HT1080 (cell line): ENCODE measurements around the gene CCDC88C. TPM values are rescaled to one million over a fixed set of nuclear protein-coding genes. Genes with fewer than 3 reads are reported as not detected.
"Not testable (repeated sequence)": the region's sequence is repeated elsewhere in the genome, so short reads cannot be mapped to it uniquely, and the experiment has no call there.

Experiments
- DNase-seq: peaks from one replicate; pipeline ENCODE4 v3.0.0-alpha.2; 2015; ENCODE audit warnings: low read depth
- polyA plus RNA-seq, 2 experiments: library from polyadenylated mRNA; depleted of rRNA; stranded (reverse); fragments of >200 nt; gene quantifications; 2 replicates each; pipeline ENCODE4 v1.2.3, GENCODE V29; 2015
- total RNA-seq: library from RNA; depleted of rRNA; stranded (reverse); fragments of >200 nt; shearing (Covaris generic); gene quantifications from 2 replicates; pipeline ENCODE4 v1.2.3, GENCODE V29; 2014; rRNA removed

CCDC88C gene, protein sequence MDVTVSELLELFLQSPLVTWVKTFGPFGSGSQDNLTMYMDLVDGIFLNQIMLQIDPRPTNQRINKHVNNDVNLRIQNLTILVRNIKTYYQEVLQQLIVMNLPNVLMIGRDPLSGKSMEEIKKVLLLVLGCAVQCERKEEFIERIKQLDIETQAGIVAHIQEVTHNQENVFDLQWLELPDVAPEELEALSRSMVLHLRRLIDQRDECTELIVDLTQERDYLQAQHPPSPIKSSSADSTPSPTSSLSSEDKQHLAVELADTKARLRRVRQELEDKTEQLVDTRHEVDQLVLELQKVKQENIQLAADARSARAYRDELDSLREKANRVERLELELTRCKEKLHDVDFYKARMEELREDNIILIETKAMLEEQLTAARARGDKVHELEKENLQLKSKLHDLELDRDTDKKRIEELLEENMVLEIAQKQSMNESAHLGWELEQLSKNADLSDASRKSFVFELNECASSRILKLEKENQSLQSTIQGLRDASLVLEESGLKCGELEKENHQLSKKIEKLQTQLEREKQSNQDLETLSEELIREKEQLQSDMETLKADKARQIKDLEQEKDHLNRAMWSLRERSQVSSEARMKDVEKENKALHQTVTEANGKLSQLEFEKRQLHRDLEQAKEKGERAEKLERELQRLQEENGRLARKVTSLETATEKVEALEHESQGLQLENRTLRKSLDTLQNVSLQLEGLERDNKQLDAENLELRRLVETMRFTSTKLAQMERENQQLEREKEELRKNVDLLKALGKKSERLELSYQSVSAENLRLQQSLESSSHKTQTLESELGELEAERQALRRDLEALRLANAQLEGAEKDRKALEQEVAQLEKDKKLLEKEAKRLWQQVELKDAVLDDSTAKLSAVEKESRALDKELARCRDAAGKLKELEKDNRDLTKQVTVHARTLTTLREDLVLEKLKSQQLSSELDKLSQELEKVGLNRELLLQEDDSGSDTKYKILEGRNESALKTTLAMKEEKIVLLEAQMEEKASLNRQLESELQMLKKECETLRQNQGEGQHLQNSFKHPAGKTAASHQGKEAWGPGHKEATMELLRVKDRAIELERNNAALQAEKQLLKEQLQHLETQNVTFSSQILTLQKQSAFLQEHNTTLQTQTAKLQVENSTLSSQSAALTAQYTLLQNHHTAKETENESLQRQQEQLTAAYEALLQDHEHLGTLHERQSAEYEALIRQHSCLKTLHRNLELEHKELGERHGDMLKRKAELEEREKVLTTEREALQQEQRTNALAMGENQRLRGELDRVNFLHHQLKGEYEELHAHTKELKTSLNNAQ (N-terminal part only)
- total RNA-seq = 13.2 and 15.2 TPM in 2 replicates
- 7.8 and 8.4 TPM in 2 replicates for polyA plus RNA-seq (2015; cell fraction: cytosol; rRNA removed)
- polyA plus RNA-seq (2015; cell fraction: nucleus; rRNA removed) = 14.2 and 20.7 TPM in 2 replicates

- DNase-seq = peak; percentile 39
These were observed at the start of gene CCDC88C for GRCh38 chr14:91417120-91417982. TSS of gene CCDC88C (minus strand) at chr14:91417820. CDS start at chr14:91417690, 130 bp downstream.

DNA sequence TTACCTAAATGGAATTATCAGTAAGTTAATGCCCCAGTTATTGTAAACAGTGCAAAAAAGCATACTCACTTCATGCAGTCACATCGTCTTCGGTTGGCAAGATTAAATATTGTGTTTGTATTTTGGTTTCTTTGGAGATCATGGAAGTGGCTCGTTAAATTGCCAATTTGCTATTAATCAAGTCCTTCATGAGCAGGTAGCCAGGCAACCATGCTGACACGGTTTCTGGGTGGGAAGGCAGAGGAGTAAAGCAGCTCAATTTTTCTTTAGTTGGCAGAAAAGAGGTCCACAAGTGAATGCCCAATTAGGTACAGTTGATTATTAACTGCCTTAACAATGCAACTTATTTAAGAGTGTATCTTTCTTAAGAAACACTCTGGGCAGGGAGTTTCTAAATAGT lies 48.6 kb upstream of the CCDC88C start:
- DNase-seq = no peak

- DNase-seq = no peak
These were observed 47.1 kb upstream of the CCDC88C start for GRCh38 chr14:91464615-91465205.

DNA sequence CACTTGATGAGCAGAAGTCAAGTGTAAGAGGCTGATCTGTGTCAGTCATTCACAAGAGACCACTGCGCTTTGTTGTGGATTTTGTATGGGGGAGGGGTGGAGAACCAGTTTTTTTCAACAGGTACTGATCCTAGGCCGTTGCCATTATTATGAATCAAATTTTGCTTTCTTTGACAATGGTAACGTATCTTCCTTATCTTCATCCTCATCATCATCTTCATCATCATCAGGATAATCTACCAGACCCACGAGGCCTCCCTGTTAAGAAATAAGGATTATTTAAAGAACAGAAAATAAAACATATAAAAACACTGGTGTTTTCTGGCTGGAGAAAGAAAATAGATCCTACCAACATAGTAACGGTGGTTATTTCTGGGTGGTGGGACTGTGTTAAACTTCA lies 41.0 kb upstream of the CCDC88C start:
- DNase-seq = no peak

DNA sequence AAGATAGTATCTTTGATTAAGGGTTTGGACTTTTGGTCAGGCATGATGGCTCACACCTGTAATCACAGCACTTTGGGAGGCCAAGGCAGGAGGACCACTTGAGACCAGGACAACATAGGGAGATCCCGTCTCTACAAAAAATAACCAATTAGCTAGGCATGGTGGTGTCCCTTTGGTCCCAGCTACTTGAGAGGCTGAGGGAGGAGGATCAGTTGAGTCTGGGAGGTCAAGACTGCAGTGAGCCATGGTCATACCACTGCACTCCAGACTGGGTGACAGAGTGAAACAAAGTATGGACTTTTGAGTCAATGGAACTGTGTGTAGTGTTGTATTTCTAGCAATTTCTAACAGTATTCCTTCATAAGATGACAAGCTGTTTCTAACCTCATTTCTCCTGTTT lies 38.7 kb upstream of the CCDC88C start:
- no peak for DNase-seq

DNA sequence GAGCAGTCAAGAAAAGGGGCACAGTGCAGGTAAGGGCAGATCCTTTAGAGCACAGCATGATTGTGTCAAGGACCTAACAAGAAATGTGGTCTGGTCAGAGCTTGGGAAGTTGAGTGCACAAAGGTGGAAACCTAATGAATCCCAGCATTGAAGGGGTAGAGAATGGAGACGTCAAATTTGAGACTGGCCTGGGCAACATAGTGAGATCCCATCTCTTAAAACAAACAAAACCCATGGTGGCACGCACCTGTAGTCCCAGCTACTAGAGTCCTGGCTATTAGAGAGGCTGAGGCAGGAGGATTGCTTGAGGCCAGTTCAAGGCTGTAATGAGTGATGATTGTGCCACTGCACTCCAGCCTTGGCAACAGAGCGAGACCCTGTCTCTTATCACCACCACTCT lies 37.0 kb upstream of the CCDC88C start:
- DNase-seq = no peak

DNA sequence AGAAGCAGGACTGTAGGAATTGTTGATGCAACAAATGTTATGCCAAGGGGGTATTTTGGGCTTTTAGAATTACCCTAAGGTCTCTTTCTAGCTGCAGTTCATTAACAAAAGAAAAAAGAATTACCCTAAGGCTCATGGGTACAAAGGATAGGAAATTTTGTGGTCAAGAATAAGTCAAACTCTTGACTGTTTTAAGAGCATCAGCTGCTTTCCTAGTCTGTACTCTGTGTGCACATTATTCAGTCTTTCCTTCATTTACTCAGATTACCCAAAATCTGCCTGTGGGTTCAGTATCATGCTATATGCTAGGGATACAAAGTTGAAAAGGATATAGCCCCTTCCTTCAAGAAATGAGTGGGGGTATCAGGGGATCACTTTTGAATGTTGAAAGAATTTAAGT lies 36.5 kb upstream of the CCDC88C start:
- DNase-seq = no peak

- DNase-seq = no peak
These were observed 36.1 kb upstream of the CCDC88C start for GRCh38 chr14:91453744-91454143.

- no peak for DNase-seq
These were observed 26.9 kb upstream of the CCDC88C start for GRCh38 chr14:91444335-91445020.

GRCh38 chr14:91439345-91439744 lies 21.7 kb upstream of the CCDC88C start:
- DNase-seq = no peak

GRCh38 chr14:91438845-91439244 lies 21.2 kb upstream of the CCDC88C start:
- DNase-seq = no peak

DNA sequence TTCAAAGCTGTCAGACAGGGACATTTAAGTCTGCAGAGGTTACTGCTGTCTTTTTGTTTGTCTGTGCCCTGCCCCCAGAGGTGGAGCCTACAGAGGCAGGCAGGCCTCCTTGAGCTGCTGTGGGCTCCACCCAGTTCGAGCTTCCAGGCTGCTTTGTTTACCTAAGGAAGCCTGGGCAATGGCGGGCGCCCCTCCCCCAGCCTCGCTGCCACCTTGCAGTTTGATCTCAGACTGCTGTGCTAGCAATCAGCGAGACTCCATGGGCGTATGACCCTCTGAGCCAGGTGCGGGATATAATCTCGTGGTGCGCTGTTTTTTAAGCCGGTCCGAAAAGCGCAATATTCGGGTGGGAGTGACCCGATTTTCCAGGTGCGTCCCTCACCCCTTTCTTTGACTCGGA lies 18.6 kb upstream of the CCDC88C start:
- DNase-seq = not testable (repeated sequence)

DNA sequence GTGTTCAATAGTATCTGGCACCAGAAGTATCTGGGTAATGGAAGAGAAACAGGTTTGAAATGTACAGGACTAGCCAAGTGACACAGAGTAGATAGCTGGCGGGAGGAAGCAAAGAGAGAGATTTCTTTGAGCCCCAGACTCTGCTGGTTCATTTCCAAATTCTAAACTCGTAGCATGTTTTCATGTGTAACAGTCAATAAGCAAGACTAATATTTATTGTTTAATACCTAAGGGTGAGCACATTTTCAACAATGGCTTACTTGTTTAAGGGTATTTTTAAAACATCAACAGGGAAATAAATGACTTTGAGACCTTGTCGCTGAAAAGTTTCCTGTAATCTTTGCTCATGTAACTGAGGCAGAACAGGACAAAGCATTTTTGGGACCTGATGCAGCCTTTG lies 11.8 kb upstream of the CCDC88C start:
- DNase-seq = no peak

- not testable (repeated sequence) for DNase-seq
These were observed 11.3 kb upstream of the CCDC88C start for GRCh38 chr14:91428931-91429330.

DNA sequence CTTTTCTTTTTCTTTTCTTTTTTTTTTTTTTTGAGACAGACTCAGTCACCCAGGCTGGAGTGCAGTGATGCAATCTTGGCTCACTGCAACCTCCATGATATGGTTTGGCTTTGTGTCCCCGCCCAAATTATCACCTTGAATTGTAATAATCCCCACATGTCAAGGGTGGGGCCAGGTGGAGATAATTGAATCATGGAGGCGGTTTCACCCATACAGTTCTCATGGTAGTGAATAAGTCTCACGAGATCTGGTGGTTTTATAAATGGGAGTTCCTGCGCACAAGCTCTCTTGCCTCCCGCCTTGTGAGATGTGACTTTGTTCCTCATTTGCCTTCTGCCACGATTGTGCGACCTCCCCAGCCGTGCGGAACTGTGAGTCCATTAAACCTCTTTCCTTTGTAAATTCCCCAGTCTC lies 7.9 kb upstream of the CCDC88C start:
- not testable (repeated sequence) for DNase-seq

DNA sequence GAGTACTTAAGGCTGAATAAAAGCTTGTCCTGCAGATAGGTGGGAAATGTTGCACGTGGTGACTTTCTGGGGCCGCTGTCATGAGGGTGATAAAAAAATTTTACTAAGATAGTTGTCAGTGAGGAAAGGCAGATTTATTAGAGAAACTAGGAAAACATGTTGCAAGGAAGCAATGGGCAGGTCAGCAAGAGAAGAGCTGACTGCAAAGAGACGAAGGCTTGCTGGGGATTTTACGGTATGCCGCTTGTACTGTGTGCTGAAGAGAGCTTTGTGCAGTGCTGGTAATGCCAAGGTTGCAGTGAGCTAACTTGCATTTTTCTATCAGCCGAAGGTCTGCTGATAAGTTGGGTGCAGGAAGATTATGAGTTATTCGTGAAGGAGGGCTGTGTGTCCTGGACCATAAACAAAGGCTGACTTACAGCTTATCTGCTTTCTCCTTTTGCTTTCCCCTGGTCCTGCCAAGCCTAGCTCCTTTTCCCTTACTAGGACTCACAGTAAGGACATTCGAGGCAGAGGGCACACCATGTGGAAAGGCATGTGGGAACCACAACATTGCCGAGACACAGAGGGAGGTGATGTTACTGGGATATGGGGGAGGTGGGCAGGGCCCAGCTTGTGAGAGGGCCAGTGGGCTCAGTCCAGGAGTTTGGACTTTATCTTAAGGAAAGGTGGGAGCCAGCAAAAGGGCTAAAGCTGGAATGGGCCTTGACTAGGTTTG lies 7.4 kb upstream of the CCDC88C start:
- no peak for DNase-seq

- DNase-seq = no peak
These were observed 3.1 kb upstream of the CCDC88C start for GRCh38 chr14:91420686-91421085.

- DNase-seq = no peak
These were observed 1.8 kb upstream of the CCDC88C start for GRCh38 chr14:91419451-91419850.

DNA sequence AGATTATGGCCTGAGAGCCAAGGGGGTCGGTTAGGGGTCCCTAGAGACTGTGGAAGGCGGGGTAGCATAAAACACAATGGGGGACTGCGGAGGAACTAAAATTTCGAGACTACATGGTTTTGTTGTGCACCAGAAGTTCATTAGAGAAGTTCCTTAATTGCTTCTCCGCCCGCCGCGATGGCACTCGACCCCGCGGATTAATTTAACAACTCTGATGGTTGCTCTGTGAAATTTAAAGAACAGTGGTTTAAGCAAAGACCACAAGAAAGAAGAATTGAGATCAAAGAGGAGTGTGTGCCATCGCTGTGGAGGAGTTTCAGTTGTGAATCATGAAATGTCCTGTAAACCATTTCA lies 1.4 kb upstream of the CCDC88C start:
- DNase-seq = no peak
